SW 1271 (cell line): ENCODE data around the gene ACTL6B.

Experiments used
- DNase-seq, 2 experiments: peaks; one replicate each; lab custom pipeline; 2025; lab: John Stamatoyannopoulos, UW

The ACTL6B gene

GRCh38 chr7:100599911-100600729, 56.1 kb downstream of the ACTL6B start:
- no peak for DNase-seq

GRCh38 chr7:100598425-100598824, 57.8 kb downstream of the ACTL6B start:
- DNase-seq, result no peak

- DNase-seq, result no peak
Observed at GRCh38 chr7:100595188-100595587, 61.1 kb downstream of the ACTL6B start.
